ENCODE measurements around the gene PTPRO.

DNA sequence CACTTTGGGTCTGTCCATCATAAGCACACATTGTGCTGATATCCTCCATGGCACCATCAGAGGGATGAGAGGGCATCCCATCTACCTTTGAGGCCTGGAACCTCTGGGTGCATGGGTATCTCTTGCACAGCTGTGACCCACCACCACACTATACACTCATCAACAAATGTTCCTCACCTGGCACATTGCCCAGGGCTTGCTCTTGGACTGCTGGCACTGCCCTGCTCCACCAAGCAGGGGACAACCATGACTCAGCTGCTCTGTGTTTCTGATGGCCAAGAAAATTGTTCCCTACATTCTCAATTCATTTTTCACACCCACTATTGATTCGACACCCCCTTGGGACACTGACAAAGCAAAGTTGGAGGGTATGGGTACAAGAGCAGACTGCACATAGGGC, 155.5 kb downstream of the PTPRO start:
- TF ChIP-seq EZH2phosphoT487 (IDR thresholded peaks at IDR 0.05; ENCODE audit: borderline replicate concordance, low read depth): no peak
- no peak for TF ChIP-seq SMC3 (IDR thresholded peaks at IDR 0.05; ENCODE audit: low read depth, low read length)
- TF ChIP-seq, protein P1, sequence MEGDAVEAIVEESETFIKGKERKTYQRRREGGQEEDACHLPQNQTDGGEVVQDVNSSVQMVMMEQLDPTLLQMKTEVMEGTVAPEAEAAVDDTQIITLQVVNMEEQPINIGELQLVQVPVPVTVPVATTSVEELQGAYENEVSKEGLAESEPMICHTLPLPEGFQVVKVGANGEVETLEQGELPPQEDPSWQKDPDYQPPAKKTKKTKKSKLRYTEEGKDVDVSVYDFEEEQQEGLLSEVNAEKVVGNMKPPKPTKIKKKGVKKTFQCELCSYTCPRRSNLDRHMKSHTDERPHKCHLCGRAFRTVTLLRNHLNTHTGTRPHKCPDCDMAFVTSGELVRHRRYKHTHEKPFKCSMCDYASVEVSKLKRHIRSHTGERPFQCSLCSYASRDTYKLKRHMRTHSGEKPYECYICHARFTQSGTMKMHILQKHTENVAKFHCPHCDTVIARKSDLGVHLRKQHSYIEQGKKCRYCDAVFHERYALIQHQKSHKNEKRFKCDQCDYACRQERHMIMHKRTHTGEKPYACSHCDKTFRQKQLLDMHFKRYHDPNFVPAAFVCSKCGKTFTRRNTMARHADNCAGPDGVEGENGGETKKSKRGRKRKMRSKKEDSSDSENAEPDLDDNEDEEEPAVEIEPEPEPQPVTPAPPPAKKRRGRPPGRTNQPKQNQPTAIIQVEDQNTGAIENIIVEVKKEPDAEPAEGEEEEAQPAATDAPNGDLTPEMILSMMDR (IDR thresholded peaks at IDR 0.05): no peak
- no peak for TF ChIP-seq NRF1 (IDR thresholded peaks at IDR 0.05; ENCODE audit: low read depth, low read length)
- TF ChIP-seq GABPA (IDR thresholded peaks at IDR 0.05; ENCODE audit: low read depth): no peak
- no peak for TF ChIP-seq TAF1 (IDR thresholded peaks at IDR 0.05; ENCODE audit: borderline replicate concordance, low read depth, low read length)
- TF ChIP-seq FOXJ3 (CRISPR knock-in tag; IDR thresholded peaks at IDR 0.05): no peak
- TF ChIP-seq, protein P2, sequence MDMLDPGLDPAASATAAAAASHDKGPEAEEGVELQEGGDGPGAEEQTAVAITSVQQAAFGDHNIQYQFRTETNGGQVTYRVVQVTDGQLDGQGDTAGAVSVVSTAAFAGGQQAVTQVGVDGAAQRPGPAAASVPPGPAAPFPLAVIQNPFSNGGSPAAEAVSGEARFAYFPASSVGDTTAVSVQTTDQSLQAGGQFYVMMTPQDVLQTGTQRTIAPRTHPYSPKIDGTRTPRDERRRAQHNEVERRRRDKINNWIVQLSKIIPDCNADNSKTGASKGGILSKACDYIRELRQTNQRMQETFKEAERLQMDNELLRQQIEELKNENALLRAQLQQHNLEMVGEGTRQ (IDR thresholded peaks at IDR 0.05; ENCODE audit: borderline replicate concordance, low read depth, low read length): no peak
- no peak for TF ChIP-seq POLR2AphosphoS5 (IDR thresholded peaks at IDR 0.05; ENCODE audit: low read depth, low read length)
- TF ChIP-seq TEAD4 (IDR thresholded peaks at IDR 0.05; ENCODE audit: borderline replicate concordance, insufficient read depth): no peak
- TF ChIP-seq TCF12 (IDR thresholded peaks at IDR 0.05): no peak
- TF ChIP-seq, protein P3, sequence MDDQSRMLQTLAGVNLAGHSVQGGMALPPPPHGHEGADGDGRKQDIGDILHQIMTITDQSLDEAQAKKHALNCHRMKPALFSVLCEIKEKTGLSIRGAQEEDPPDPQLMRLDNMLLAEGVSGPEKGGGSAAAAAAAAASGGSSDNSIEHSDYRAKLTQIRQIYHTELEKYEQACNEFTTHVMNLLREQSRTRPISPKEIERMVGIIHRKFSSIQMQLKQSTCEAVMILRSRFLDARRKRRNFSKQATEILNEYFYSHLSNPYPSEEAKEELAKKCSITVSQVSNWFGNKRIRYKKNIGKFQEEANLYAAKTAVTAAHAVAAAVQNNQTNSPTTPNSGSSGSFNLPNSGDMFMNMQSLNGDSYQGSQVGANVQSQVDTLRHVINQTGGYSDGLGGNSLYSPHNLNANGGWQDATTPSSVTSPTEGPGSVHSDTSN (IDR thresholded peaks at IDR 0.05): no peak

Measured in SK-N-SH (cell line).